22Rv1 (cell line): ENCODE results near the gene SAV1.

ENCODE experiments used
- CTCF ChIP-seq: fragments of 450-650 bp; IDR thresholded peaks from 2 replicates; pipeline ENCODE4 v1.5.1; 2017; ENCODE audit warnings: mild to moderate bottlenecking
- ZFX ChIP-seq: fragments of 450-650 bp; IDR thresholded peaks from 2 replicates; pipeline ENCODE4 v1.6.1; 2017; ENCODE audit warnings: antibody characterized with exemption, borderline replicate concordance

GRCh38 chr14:50622978-50623377 lies 45.1 kb downstream of the SAV1 start:
- no peak for TF ChIP-seq CTCF
- TF ChIP-seq ZFX, result no peak
